Measurements from ENCODE around the gene DOK1.

- TF ChIP-seq CTCF (IDR thresholded peaks at IDR 0.05) (no peak), POLR2AphosphoS5 (IDR thresholded peaks at IDR 0.05) (no peak), POLR2A (IDR thresholded peaks at IDR 0.05) (no peak)
Observed at GRCh38 chr2:74564222-74564621, 9.7 kb downstream of the DOK1 start.

Data from stomach (tissue), 4 donors.